GM19351 (cell line): Measurements from ENCODE around the gene PVRIG.
"Not testable (repeated sequence)": the region's sequence is repeated elsewhere in the genome, so short reads cannot be mapped to it uniquely, and the experiment has no call there.

Experiments used
- ATAC-seq: cut with Tn5 transposase; IDR thresholded peaks from one replicate; pipeline ENCODE4 v1.9.1; 2021; ENCODE audit warnings: mild to moderate bottlenecking, moderate library complexity; ENCODE audit not compliant: unreplicated experiment

Gene PVRIG

DNA sequence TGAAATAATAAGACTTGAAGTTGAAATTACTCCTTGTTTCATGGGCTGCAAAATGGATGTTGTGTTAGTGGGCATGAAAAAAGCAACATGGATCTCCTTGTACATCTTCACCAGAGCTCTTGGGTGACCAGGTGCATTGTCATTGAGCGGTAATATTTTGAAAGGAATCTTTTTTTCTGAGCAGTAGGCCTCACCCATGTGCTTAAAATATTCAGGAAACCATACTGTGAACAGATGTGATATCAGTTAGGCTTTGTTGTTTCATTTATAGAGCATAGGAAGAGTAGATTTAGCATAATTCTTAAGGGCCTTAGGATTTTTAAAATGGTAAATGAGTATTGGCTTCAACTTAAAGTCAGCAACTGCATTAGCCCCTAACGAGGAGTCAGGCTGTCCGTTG lies 26.8 kb upstream of the PVRIG start:
- ATAC-seq: no peak

DNA sequence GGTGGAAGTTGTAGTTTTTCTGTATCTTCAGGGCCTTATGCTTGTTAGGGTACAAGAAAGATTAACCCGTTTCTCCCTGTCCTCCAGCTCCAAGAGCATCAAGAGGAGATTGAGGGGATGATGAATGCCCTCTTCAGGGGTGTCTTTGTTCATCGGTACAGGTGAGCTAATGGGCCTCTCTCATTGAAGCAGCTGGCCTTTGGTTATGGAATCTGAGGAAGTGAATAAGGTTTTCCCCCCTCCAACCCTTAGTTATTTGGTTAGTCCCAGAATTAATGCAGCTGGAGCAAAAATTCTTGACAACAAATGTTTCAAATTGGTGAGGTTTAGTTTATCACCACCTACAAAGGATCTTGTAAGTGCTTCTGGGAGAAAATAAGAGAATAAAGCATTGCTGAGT lies 24.5 kb upstream of the PVRIG start:
- no peak for ATAC-seq

DNA sequence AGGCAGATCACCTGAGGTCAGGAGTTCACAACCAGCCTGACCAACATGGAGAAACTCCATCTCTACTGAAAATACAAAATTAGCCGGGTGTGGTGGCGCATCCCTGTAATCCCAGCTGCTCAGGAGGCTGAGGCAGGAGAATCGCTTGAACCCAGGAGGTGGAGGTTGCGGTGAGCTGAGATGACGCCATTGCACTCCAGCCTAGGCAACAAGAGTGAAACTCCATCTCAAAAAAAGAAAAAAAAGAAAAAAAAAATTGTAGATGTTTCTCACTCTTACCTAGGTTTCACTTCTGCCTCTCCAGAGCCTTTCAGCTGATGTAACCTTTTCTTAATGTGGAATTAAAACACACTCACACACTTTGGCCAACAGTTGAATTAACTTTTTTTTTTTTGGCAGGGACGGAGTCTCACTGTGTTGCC lies 23.8 kb upstream of the PVRIG start:
- peak; percentile 42 for ATAC-seq

DNA sequence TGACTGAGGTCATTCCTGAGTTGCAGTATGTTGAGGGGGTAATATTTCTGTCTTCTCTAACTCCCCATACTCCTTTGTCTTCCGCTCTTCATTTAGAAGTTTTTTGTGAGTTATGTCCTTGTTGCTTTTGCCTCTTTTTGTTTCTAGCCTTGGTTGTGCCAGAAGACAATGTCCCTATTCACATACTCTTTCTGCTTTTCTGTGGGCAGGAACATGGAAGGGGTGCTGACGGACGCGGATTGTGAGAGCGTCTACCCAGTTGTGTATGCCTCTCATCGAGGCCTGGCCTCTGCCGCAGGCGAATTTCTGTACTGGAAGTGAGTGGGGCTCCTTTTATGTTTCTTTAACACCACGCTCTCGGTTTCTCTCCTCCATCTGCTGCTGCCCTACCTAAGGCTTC lies 21.5 kb upstream of the PVRIG start:
- no peak for ATAC-seq

DNA sequence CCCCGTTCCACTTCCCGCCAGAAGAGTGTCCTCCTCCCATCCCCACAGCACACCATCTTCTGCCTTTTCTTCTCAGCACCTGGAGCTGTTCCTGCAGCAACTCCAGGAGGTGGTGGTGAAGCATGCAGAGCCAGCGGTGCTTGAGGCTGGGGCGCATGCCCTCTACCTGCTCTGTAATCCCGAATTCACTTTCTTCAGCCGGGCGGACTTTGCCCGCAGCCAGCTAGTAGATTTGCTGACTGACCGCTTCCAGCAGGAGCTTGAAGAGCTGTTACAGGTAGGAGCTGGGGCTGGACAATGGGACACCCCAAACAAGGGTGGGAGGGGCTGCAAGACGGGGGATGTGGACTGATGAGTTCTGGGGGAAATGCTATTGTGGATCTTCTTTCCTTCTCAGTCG lies 19.1 kb upstream of the PVRIG start:
- no peak for ATAC-seq

DNA sequence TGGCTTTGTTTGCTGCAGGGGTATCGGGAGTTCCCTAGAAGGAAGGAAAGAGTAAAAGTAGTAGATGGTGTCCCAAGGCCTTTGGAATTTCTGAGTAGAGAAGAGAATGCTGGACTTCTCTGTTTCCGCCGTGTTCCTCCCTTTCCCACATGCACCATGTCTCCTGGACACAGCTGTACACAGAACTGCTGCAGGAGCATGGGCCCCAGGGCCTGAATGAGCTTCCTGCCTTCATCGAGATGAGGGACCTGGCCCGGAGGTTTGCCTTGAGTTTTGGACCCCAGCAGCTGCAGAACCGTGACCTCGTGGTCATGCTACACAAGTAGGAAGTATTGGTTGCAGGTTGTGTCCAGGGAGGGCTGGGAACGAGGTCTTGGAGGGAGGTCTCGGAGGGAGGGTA lies 15.3 kb upstream of the PVRIG start:
- no peak for ATAC-seq

DNA sequence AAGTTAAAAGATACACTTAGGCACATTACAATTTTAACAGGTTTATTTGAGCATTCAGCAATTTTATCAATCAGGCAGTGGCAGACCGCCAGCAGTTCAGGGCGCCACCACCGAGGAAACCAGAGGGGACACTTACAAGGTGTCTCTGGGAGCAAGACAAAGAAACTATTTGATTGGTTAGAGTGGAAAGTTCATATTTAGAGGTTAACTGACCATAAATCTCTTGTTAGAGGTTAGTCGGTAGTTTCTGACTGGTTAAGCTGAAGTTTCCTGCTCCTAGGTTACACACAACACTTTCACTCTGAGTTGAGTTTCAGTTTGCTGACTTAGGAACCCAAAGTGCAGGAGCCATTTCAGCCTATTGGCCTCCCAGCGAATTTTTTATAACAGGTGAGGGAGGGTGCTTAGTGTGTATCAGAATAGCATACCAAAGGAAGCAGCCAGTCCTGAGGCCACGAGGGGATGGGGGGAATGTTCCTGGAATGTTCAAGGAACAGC lies 10.8 kb upstream of the PVRIG start:
- ATAC-seq: peak; percentile 88

DNA sequence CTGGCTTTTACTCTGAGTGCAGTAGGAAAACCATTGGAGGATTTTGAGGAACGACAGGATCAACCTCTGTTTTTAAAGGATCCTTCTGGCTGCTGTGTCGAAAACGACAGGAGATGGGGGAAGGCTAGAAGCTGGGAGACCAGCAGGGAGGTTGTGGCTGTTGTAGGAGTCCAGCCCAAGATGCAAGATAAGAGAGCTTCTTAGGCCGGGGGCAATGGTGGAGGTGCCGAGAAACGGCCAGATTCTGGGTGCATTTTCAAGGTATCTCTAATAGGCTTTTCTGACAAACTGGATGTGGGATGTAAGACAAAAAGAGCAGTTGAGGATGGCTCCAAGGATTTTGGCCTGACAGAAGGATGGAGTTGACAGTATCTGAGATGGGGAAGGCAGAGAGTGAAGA lies 10.3 kb upstream of the PVRIG start:
- no peak for ATAC-seq

DNA sequence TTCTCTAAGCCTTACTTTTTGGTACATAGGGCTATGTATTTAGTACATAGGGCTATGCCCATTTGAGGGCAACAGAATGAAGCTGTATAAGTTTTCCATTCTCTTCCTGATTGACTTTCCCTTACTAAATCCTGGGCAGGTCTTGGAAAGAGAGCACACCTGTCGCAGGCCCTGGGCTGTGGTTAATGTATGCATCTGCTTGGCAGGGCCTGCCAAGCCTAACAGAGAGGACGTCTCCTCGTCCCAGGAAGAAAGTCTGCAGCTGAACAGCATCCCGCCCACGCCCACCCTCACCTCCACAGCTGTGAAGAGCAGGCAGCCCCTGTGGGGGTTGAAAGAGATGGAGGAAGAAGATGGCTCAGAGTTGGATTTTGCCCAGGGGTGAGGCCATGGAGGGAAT lies 8.9 kb upstream of the PVRIG start:
- ATAC-seq: no peak

DNA sequence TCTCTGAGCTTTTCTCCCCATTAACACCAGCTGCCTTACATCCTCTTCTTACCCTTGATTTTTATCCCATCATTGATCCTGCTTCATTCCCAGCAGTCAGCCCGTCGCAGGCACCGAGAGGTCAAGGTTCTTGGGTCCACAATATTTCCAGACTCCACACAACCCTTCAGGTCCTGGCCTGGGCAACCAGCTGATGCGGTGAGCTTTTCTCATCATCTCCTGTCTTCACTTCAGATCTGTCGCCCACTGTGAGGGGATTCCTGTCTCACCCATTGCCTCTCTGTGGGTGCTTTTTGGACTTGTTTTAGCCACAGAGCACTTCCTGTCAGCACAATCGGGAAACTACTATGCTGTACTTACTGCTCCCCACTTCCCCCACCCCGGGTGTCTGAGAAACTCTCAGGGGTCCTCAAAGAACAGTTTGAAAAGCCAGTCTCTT lies 8.4 kb upstream of the PVRIG start:
- ATAC-seq: no peak

DNA sequence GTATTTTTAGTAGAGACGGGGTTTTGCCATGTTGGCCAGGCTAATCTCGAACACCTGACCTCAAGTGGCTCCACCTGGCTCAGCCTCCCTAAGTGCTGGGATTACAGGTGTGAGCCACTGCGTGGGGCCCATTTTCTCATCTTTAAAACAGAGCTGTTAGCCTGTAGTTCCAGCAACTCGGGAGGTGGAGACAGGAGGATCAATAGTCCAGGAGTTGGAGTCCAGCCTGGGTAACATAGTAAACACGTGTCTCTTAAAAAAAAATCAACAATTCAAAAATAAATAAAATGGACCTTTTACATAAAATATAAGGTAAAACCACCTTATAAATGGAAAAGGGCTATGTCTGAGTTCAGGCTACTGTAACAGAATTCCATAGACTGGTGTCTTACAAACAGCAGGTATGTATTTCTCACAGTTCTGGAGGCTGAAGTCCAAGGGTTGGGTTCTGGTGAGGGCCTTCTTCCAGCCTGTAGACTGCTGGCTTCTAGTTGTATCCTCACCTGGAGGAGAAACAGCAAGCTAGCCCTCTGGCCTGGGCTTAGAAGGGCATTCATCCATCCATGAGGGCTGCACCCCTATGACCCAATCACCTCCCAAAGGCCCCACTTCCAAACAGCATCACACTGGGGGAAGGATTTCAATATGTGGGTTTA lies 7.0 kb upstream of the PVRIG start:
- ATAC-seq: no peak

DNA sequence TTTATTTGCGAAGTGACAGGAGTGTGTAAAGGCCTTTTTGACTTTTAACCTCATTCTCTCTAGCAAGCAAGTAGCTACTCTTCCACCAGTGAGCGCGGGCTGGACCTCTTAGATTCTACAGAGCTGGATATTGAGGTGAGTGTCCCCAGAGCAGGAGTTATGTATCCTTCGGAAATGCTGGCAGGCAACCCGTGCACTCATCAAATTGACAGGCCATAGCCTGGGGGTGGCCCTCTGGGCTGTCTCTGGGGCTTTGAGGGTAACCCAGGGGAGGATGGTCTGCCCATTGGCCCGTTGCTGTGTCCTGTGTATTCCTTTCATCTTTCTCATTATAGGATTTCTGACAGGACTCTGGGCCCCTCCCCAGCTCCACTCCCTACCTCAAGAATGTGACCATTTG lies 6.1 kb upstream of the PVRIG start:
- ATAC-seq: no peak

DNA sequence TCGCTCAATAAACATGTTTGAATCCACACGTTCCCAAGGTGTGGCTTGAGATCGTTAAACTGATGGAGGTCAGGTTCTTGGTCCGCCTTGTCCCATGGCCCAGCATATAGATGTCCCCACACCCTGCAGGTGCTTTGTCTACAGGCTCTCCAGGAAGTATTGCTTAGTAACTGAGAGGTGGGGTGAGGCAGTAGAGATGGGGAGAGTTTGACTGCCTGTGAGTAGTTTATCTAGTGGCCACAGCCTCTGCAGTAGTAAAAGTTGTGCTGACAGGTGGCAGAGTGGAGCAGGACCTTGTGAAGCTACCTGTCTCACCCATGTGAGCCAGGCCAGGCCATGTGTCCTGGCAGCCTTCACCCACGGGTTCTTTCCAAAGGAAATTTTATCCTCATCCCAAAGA lies 5.4 kb upstream of the PVRIG start:
- ATAC-seq: not testable (repeated sequence)

DNA sequence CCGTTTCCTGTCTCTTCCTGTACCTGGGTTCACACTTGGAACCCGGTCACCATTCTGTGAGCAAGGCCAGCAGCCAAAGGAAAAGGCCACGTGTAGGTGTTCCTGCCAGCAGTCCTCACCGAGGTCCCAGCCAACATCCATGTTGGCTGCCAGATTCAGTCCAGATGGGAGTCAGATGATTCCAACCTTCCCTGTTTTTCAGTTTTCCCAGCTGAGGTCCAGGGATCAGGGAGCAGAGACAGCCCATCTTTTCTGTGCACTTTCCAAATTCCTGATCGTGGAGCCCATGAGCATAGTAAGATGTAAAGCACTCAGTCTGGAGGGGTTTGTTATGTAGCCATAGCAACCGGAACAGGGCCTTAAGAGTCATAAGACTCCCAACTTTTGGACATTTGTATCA lies 3.9 kb upstream of the PVRIG start:
- no peak for ATAC-seq

DNA sequence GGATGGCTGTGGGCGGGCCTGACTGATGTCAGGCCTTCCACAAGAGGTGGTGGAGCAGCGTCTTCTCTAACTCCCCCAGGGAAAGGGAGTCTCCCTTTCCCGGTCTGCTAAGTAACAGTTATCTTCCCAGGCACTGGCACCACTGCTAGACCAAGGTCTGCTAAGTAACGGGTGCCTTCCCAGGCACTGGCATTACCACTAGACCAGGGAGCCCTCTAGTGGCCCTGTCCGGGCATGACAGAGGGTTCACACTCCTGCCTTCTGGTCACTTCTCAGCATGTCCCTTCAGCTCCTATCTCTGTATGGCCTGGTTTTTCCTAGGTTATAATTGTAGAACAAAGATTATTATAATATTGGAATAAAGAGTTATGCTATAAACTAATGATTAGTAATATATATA lies 1.8 kb upstream of the PVRIG start:
- ATAC-seq: peak; percentile 12

DNA sequence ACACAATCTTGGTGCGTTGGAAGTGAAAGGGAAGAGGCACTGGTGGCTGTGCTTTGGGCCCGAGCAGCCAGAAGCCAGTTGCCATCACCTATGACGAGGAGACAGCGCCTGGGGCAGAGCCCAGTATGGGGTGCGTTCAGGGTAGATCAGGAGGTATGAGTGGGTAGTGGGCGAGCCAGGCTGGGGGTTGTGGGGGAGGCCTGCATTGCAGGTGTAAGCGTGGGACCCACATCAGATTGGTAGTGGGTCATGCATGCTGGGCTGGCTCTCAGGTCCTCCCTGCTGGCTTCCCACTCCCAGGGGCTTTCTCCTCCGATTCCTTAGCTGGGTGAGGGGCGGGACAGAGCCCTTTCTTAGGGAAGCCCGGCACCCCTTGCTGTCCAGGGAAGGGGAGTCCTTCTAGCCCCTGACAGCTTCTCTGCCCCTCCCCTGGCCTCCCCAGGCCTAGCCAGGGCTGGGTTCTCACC lies 445 bp upstream of the PVRIG start:
- no peak for ATAC-seq

DNA sequence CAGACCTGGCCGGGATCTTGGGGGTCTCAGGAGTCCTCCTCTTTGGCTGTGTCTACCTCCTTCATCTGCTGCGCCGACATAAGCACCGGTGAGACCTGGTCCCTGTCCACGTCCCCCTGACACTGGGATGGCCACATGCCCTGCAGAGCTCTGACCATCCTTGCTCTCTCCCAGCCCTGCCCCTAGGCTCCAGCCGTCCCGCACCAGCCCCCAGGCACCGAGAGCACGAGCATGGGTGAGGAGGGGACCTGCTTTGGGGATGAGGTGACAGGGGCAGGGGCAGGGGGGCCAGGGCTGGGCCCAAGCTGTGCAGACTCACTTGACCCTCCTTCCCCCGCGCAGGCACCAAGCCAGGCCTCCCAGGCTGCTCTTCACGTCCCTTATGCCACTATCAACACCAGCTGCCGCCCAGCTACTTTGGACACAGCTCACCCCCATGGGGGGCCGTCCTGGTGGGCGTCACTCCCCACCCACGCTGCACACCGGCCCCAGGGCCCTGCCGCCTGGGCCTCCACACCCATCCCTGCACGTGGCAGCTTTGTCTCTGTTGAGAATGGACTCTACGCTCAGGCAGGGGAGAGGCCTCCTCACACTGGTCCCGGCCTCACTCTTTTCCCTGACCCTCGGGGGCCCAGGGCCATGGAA lies 959 bp downstream of the PVRIG start:
- no peak for ATAC-seq

DNA sequence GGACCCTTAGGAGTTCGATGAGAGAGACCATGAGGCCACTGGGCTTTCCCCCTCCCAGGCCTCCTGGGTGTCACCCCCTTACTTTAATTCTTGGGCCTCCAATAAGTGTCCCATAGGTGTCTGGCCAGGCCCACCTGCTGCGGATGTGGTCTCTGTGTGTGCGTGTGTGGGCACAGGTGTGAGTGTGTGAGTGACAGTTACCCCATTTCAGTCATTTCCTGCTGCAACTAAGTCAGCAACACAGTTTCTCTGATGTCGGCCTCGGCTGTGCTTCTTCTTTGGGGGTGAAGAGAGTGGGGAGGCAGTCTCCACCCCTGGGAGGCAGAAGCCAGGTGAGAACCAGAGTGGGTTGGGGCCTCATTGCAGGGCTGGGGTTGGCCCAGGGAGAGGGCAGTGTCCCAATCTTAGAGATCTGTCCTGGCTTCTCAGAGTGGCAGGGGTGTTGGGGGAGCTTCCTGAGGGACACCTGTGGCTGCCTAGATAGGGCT lies 1.5 kb downstream of the PVRIG start:
- ATAC-seq: peak; percentile 62

DNA sequence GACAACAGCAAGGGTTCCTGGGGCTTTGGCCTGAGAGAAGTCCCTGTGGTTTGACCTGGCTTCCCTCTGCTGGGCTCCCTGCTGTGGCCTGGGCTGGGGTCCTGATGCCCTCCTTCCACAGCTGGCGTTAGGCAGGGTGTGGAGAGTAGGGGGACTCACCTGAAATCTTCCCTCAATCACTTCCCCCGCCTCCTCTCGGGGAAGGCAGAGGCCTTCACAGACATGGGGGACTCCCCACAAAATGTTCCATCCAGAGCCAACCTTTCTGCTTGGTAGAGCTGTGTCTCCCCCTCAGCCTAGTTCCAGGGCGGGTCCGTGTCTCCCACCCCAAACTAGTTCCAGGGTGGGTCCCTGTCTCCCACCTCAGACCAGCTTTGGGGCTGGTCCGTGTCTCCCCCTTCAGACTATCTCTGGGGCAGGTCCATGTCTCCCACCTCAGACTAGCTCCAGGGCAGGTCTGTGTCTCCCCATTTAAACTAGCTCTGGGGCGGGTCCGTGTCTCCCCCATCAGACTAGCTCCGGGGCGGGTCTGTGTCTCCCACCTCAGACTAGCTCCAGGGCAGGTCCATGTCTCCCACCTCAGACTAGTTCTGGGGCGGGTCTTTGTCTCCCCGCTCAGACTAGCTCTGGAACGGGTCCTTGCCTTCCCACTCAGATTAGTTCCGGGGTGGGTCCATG lies 2.2 kb downstream of the PVRIG start:
- no peak for ATAC-seq

DNA sequence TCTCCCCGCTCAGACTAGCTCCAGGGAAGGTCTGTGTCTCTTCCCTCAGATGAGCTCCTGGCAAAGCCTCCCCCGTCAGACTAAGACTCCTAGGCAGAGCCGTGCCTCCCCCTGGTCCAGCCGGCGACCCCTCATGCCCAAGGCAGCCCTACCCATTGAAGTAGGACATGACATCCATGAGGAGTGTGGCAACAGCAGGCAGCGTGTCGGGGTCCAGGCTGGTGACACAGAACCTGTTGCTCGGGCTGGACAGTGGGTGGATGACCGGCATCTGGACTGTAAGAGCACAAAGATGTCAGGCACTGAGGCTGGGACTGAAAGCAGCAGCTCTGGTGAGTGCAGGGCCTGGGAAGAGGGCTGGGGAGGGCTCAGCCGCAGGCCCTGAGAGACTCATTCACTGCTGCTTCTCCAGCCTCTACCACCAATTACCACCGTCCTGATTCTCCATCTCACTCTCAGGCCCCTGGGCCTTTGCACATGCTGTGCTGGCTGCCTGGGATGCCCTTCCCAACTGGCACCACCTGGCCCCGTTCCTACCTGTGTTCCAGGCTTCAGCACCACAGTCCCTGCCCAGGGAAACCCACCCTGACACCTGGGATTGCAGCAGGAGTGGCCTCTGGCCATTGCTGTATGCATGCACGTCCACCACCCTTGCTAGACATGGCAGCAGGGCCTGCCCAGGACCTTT lies 2.8 kb downstream of the PVRIG start:
- ATAC-seq: no peak

DNA sequence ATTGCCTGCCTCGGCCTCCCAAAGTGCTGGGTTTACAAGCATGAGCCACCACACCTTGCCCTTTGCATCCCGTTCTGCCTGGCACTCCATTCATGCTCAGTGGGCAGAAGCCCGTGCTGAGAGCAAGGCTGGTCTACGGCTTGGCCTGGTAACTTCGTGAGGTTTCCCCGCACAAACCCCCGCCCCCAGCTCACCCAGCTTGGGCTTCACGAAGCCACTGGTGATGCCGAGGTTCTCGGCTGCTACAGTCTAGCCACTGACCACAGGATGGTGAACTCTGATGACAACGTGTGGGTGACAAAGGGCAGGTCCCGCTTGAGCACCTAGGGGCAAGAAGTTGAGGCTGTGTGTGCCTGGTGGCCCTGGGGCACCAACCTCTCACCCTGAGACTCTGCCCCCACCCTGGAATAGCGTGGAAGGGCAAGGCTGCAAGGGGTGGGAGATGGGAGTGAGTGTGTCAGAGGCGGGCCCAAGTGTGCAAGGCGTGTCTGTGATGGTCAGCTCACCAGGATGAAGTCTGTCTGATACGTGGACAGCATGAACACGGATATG lies 3.7 kb downstream of the PVRIG start:
- not testable (repeated sequence) for ATAC-seq
